Measurements from ENCODE around the gene CALML5. TPM values are rescaled to one million over a fixed set of nuclear protein-coding genes. Genes with fewer than 3 reads are reported as not detected.

Gene CALML5
- total and polyA plus RNA-seq, 9 of the 15 experiments (the other 6 are each of a cell fraction or from before 2014, with no cell fraction given), result not detected

- no peaks in the 10 kb centered on the region for H3K27me3 ChIP-seq (ENCODE audit: control insufficient read depth in 2 of 2, insufficient read depth in 2 of 2, low read length in 2 of 2)
- TF ChIP-seq, protein P1, sequence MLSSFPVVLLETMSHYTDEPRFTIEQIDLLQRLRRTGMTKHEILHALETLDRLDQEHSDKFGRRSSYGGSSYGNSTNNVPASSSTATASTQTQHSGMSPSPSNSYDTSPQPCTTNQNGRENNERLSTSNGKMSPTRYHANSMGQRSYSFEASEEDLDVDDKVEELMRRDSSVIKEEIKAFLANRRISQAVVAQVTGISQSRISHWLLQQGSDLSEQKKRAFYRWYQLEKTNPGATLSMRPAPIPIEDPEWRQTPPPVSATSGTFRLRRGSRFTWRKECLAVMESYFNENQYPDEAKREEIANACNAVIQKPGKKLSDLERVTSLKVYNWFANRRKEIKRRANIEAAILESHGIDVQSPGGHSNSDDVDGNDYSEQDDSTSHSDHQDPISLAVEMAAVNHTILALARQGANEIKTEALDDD (IDR thresholded peaks at IDR 0.05), result no peak
- TF ChIP-seq PHF20 (IDR thresholded peaks at IDR 0.05; ENCODE audit: partially characterized antibody) (no peak), ZBTB26 (CRISPR knock-in tag; IDR thresholded peaks at IDR 0.05) (no peak), ZNF449 (CRISPR knock-in tag; IDR thresholded peaks at IDR 0.05) (no peak), TCF7L2 (IDR thresholded peaks at IDR 0.05; ENCODE audit: low read depth, low read length) (no peak)
- TF ChIP-seq, protein P2, sequence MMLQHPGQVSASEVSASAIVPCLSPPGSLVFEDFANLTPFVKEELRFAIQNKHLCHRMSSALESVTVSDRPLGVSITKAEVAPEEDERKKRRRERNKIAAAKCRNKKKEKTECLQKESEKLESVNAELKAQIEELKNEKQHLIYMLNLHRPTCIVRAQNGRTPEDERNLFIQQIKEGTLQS (IDR thresholded peaks at IDR 0.05), result no peak
- TF ChIP-seq, protein P2 (CRISPR knock-in tag; conservative IDR thresholded peaks at IDR 0.05), result no peak
- TF ChIP-seq, protein P3, sequence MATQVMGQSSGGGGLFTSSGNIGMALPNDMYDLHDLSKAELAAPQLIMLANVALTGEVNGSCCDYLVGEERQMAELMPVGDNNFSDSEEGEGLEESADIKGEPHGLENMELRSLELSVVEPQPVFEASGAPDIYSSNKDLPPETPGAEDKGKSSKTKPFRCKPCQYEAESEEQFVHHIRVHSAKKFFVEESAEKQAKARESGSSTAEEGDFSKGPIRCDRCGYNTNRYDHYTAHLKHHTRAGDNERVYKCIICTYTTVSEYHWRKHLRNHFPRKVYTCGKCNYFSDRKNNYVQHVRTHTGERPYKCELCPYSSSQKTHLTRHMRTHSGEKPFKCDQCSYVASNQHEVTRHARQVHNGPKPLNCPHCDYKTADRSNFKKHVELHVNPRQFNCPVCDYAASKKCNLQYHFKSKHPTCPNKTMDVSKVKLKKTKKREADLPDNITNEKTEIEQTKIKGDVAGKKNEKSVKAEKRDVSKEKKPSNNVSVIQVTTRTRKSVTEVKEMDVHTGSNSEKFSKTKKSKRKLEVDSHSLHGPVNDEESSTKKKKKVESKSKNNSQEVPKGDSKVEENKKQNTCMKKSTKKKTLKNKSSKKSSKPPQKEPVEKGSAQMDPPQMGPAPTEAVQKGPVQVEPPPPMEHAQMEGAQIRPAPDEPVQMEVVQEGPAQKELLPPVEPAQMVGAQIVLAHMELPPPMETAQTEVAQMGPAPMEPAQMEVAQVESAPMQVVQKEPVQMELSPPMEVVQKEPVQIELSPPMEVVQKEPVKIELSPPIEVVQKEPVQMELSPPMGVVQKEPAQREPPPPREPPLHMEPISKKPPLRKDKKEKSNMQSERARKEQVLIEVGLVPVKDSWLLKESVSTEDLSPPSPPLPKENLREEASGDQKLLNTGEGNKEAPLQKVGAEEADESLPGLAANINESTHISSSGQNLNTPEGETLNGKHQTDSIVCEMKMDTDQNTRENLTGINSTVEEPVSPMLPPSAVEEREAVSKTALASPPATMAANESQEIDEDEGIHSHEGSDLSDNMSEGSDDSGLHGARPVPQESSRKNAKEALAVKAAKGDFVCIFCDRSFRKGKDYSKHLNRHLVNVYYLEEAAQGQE (IDR thresholded peaks at IDR 0.05; ENCODE audit: borderline replicate concordance), result no peak
- TF ChIP-seq, protein P3 (CRISPR knock-in tag; IDR thresholded peaks at IDR 0.05; ENCODE audit: low read depth), result no peak
Observed at GRCh38 chr10:5533098-5533731, 33.8 kb upstream of the CALML5 start.

More at GRCh38 chr10:5533098-5533731, 33.8 kb upstream of the CALML5 start:
- no peak for FAIRE-seq
- Histone ChIP-seq H3K9me1 (ENCODE audit: control insufficient read depth, insufficient read depth, low read length) (no peaks in the 10 kb centered on the region), H4K20me1 (replicated peaks; ENCODE audit: control insufficient read depth, insufficient read depth, low read length) (no peaks in the 10 kb centered on the region), H3K36me3 (ENCODE audit: control insufficient read depth, insufficient read depth, low read length) (no peaks in the 10 kb centered on the region), H2AFZ (ENCODE audit: low read depth, low read length) (no peak overlapping the region), H3K4me2 (ENCODE audit: insufficient read depth, low read length) (no peak overlapping the region), H3K4me3 (no peak overlapping the region), H3K79me2 (ENCODE audit: control insufficient read depth, insufficient read depth, low read length) (no peaks in the 10 kb centered on the region), H3K9ac (ENCODE audit: insufficient read depth in 1 of 2, low read depth in 2 of 2, low read length in 2 of 2) (no peak overlapping the region; a peak in 1 of 4 replicates), H3K4me1 (replicated peaks in 1 of 2; ENCODE audit: control insufficient read depth in 2 of 2, insufficient read depth in 2 of 2, low read length in 2 of 2) (peaks cover 8 to 21% of the 10 kb centered on the region in 2 experiments; a peak in 3 of 5 replicates), H3K9me3 (replicated peaks; ENCODE audit: control insufficient read depth, insufficient read depth, low read depth, low read length) (no peaks in the 10 kb centered on the region), H3K27ac (ENCODE audit: extremely low read depth, low read depth, low read length) (no peak overlapping the region)
- DNase-seq (ENCODE audit: extremely low read depth in 1 of 4, low spot score in 3 of 4), result no peak
- 72% methylated on average over 21 of the region's 21 CpGs for WGBS (ENCODE audit: insufficient coverage, low coverage, missing lambda C conversion rate)
- ATAC-seq, result no peak
- intact Hi-C loops (cut with micrococcal nuclease) (no loop called here), in situ Hi-C loops (cut with MboI) (no loop called here)
- BruUV-seq (replicated peaks), result no TSS peak
- CTCF ChIA-PET (ENCODE audit: low intra/inter-chr PET ratio), result no interaction called here
- POLR2A ChIA-PET, result interaction anchor here (1.1 kb wide), 1 partner anchor 17 kb away, joined by 4 read pairs; no protein-coding TSS in a partner anchor
